Hematopoietic multipotent progenitor cell treated with erythropoietin and hydrocortisone succinate and interleukin-3 and kit ligand, for 8 days (in vitro differentiated cells): ENCODE measurements around the gene HCLS1.
"Not testable (repeated sequence)": the region's sequence is repeated elsewhere in the genome, so short reads cannot be mapped to it uniquely, and the experiment has no call there.

Experiments used
- DNase-seq: peaks from one replicate; pipeline ENCODE4 v3.0.0-alpha.2; 2015

HCLS1 gene

GRCh38 chr3:121654493-121655385 is 6.0 kb downstream of the HCLS1 start:
- DNase-seq = no peak

- DNase-seq = peak; percentile 63
Observed at GRCh38 chr3:121651684-121652083, 9.0 kb downstream of the HCLS1 start.

- DNase-seq = no peak
Observed at GRCh38 chr3:121649645-121650044, 11.1 kb downstream of the HCLS1 start.

GRCh38 chr3:121648219-121648958 is 12.3 kb downstream of the HCLS1 start:
- no peak for DNase-seq

- no peak for DNase-seq
Observed at GRCh38 chr3:121645054-121645453, 15.6 kb downstream of the HCLS1 start.

- DNase-seq = no peak
Observed at GRCh38 chr3:121642601-121643314, 17.9 kb downstream of the HCLS1 start.

- DNase-seq = no peak
Observed at GRCh38 chr3:121641127-121641526, 19.6 kb downstream of the HCLS1 start.

GRCh38 chr3:121637922-121638321 is 22.8 kb downstream of the HCLS1 start:
- DNase-seq = no peak

- DNase-seq = no peak
Observed at GRCh38 chr3:121630355-121630754, 30.3 kb downstream of the HCLS1 start.

GRCh38 chr3:121629601-121630000 is 31.1 kb downstream of the HCLS1 start:
- no peak for DNase-seq

GRCh38 chr3:121627622-121628021 is 33.1 kb downstream of the HCLS1 start:
- DNase-seq = no peak

GRCh38 chr3:121627211-121627610 is 33.5 kb downstream of the HCLS1 start:
- no peak for DNase-seq

- no peak for DNase-seq
Observed at GRCh38 chr3:121626495-121626894, 34.2 kb downstream of the HCLS1 start.

GRCh38 chr3:121624147-121624899 is 36.4 kb downstream of the HCLS1 start:
- no peak for DNase-seq

- DNase-seq = no peak
Observed at GRCh38 chr3:121621491-121621890, 39.2 kb downstream of the HCLS1 start.

- DNase-seq = no peak
Observed at GRCh38 chr3:121619691-121620090, 41.0 kb downstream of the HCLS1 start.

- peak; percentile 39 for DNase-seq
Observed at GRCh38 chr3:121606106-121606505, 54.6 kb downstream of the HCLS1 start.

- DNase-seq = no peak
Observed at GRCh38 chr3:121604759-121605158, 55.9 kb downstream of the HCLS1 start.

GRCh38 chr3:121601212-121601812 is 59.4 kb downstream of the HCLS1 start:
- no peak for DNase-seq

GRCh38 chr3:121599900-121600299 is 60.8 kb downstream of the HCLS1 start:
- not testable (repeated sequence) for DNase-seq

GRCh38 chr3:121598564-121598963 is 62.1 kb downstream of the HCLS1 start:
- no peak for DNase-seq

- no peak for DNase-seq
Observed at GRCh38 chr3:121595765-121596406, 64.8 kb downstream of the HCLS1 start.
